GM21528 (cell line): ENCODE data around the gene TIMM23B.
"Not testable (repeated sequence)": the region's sequence is repeated elsewhere in the genome, so short reads cannot be mapped to it uniquely, and the experiment has no call there.

Experiments used
- ATAC-seq: cut with Tn5 transposase; IDR thresholded peaks from one replicate; pipeline ENCODE4 v1.9.1; 2021; ENCODE audit warnings: mild to moderate bottlenecking, moderate library complexity; ENCODE audit not compliant: unreplicated experiment, low FRiP score

Gene TIMM23B

DNA sequence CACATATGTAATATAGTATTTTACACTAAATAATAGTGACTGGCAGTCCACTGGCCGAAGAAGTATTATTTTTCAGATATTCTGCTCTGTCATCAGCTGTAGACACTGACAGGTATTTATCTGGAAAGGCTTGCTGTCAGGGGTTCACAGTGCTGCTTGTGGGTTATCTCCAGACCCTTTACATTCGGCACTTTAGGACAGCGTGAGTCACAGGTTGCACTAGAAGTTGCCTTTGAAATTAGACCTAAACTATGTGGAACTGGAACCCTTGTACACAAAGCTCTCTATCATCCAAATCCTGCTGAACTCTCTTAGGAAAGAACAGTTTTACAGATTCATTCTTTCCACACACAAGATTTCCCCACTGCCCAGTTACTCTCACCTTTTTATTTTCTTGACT lies 30.2 kb downstream of the TIMM23B start:
- not testable (repeated sequence) for ATAC-seq

DNA sequence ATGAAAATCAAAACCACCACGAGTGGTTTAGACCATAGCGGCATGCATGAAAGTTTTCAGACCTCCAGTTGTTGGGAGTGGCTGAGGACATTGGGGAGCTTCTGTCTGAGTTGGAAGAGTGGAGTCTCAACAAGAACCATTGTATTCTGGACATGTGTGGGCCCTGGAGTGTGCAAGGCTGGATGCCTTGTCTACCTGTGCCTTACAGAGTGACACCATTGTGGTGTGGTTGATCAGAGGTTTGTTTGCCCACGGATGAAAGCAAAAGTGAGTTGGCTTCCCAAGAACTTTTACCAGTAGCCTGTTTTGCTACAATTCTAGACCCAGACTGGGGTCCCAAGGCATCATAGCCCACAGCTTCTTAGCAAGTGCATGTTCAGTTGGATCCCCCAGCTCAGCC lies 35.9 kb downstream of the TIMM23B start:
- not testable (repeated sequence) for ATAC-seq

DNA sequence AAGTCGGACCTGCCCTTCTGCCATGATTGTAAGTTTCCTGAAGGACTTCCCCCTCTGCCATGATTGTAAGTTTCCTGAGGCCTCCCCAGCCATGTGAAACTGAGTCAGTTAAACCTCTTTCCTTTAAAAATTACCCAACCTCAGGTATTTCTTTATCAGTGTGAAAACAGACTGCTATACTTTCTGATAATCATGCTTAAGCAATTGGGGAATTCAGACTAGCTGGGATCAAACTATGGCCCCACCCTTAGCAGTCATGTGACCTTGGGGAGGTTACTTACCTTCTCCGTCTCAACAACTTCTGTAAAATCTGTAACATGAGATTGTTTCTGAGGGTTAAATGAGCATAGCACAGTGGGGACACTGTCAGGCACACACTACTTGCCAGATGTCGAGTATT lies 45.4 kb downstream of the TIMM23B start:
- ATAC-seq, result not testable (repeated sequence)

DNA sequence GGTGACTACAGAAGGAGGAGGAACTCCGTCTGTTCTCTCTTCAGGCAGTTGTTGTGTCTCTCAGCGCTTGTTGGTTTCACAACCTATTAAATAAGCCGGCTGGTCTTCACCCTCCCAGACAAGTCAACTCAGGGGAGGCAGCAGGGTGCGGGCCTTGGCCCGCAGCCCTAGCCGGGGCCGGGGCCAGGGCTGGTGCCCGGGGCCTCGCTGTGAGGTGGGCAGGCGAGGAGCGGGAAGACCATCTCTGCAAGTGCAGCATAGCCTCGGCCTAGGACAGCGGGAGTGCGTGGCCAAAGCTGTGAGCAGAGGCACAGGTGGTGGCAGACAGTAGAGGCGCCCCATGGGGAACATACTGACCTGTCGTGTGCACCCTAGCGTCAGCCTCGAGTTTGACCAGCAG lies 46.5 kb downstream of the TIMM23B start, which contains the start of gene AGAP6:
Gene AGAP6, plus strand, starts transcription at position 31 of the 400 bp plus-strand sequence. Its CDS starts 310 bp downstream, at position 341.
- ATAC-seq, result not testable (repeated sequence)

DNA sequence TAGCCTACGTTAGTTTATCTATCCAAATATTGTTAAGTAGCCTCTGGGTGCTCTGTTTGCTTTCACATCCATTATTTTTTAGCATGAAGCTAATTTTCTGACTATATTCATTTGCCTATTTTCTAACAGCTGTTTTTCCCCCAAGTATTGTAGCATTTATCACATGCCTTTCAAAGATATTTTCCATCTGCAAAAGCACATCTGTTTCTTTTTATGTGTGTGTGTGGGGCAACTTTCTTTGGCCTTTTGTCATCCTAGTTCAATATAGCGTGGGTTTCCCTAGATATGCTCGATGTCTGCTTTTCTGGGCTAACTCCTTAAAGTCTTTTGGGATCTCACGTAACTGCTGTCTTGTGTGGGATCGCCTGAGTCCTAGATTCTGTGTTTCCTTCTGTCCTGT lies 53.5 kb downstream of the TIMM23B start:
- not testable (repeated sequence) for ATAC-seq

DNA sequence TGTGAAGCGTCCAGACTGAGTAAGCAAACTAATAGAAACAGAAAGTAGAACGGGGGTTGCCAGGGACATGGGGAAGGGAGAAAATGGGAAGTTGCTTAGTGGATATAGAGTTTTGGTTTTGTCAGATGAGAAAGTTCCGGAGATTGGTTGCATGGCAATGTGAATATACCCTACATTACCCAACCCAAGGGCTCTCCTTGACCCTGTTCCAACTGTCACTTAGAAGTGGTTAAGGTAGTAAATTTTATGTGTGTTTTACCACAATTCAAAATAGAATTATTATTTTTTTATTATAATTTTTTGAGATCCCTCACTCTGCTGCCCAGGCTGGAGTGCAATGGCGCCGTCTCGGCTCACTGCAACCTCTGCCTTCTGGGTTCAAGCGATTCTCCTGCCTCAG lies 72.2 kb downstream of the TIMM23B start:
- ATAC-seq, result not testable (repeated sequence)

DNA sequence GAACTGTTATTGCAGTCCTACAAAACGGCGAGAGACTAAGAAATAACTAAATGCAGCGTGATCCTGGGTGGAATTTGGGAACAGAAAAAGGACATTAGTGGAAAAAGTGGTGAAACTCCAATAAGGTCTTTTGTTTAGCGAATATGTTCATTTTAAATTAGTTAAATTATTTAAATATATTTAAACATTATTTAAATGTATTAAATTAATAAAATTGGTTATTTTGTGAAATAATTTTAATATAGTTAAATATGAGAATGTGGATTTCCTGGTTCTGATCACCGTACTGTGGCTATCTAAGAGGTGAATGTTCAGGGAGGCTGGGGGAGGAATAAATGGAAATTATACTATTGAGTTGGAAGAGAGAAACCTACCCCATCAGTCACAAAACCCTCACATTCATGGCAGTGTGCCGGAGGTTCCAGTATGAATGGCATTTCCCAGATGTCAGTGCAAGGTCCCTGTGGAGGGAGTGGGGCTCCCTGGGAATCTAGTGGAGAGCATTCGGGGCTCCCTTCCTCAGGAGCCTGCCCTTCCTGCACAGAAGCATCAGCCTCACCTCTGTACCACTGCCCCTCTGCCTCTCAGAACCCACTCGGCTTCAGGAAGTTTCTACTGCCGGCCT lies 73.9 kb downstream of the TIMM23B start:
- not testable (repeated sequence) for ATAC-seq

DNA sequence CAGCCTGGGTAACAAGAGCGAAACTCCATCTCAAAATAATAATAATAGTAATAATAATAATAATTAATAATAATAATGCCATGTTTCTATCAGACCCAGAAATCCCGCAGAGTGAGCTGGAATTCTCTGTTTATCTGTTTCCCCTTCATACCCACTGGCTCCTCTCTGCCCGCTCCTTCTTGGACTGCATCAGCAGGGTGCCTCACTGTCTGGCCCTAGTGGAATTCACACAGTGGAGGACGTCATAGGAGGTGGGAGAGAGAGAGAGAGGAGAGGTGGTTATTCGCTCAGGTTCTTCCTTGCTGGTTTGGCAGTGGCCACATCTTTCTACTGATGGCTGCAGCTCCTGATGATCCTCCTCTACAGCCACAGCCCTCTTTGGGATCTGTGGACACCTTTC lies 75.1 kb downstream of the TIMM23B start:
- not testable (repeated sequence) for ATAC-seq

DNA sequence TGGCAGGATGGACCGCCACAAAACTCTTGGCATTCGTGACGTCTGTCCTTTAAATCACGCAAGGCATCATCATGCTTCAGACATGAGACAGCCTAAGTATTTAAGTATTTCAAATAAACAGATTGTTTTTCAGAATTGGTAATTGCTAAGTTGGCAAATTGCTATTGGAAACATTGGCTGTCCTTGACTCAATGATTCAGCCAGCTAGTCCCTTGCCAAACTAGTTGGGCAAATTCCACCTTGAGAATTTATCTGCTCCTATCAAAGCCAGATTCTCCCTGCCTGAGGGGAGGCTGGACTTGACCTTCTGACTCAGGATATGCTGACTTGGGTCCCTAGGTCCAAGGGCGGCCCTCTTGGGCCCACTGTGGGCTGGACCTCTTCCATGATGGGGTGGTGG lies 75.8 kb downstream of the TIMM23B start:
- not testable (repeated sequence) for ATAC-seq

DNA sequence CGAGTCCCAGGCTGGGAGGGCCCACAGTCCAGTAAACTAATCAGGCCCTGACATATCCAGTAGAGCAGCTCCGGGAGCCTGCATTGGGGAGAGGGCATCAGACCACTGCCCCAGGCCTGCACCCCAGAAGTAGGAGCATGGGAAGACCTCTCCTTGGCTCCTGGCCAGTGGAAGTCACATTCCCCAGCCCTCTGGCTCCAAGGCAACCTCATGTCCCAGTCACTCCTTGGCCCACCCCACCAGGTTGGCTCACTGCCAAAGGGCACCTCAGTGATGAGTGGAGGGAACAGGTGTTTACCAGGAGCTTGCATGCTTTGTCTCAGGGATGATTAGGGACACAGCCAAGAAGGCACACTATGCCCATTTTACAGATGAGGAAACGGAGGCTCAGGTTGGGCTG lies 77.4 kb downstream of the TIMM23B start:
- ATAC-seq, result not testable (repeated sequence)

DNA sequence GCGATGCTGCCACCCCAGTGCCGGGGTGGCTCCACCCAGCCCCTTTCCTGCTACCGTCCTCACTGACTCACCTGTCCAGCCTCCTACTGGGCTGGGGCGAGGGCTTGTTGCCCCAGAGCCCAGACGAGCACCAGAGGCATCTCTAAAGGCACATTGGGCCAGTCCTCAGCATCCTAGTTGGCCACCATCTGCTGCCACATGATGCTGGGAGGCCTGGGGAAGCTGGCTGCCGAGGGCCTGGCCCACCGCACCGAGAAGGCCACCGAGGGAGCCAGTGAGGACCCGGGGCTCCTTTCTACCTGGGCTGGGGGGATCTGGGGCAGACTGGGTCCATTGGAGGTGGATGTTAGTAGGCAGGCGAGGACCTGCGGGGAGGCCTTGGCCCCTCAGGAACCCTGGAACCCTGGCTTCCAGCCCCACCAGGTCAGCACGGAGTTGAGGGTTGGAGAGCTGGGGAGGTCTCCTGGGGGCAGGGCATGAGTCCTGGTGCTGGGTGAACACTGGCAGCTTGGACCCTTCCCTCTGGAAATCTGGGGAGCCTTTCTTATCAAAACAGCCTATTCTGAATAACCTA lies 78.7 kb downstream of the TIMM23B start:
- ATAC-seq, result not testable (repeated sequence)

DNA sequence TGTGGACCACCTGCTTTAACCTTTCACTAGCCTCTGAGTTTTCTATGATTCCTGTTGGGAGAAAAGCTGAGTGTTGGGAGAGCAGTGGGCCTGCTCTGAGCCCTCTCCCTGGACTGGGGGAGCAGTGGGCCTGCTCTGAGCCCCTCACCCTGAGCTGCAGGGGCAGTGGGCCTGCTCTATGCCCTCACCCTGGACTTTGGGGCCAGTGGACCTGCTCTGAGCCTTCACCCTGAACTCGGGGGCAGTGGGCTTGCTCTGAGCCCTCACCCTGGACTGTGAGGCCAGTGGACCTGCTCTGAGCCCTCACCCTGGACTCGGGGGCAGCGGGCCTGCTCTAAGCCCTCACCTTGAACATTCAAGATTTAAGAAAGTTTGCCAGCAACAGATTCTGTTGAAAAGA lies 79.8 kb downstream of the TIMM23B start:
- no peak for ATAC-seq
